ENCODE results near the gene ZFAND2A. TPM values are rescaled to one million over a fixed set of nuclear protein-coding genes. Genes with fewer than 3 reads are reported as not detected.
"Not testable (repeated sequence)": the region's sequence is repeated elsewhere in the genome, so short reads cannot be mapped to it uniquely, and the experiment has no call there.

Gene ZFAND2A
- total RNA-seq = 10 to 100 TPM; 21.2 to 74.5 (median 38.6) TPM
- polyA plus RNA-seq = 10 to 100 TPM; 43.2 to 51.7 TPM
- 37.4 reads per million, percentile 65 among the genes with 10 or more reads in this experiment for total RNA-seq

DNA sequence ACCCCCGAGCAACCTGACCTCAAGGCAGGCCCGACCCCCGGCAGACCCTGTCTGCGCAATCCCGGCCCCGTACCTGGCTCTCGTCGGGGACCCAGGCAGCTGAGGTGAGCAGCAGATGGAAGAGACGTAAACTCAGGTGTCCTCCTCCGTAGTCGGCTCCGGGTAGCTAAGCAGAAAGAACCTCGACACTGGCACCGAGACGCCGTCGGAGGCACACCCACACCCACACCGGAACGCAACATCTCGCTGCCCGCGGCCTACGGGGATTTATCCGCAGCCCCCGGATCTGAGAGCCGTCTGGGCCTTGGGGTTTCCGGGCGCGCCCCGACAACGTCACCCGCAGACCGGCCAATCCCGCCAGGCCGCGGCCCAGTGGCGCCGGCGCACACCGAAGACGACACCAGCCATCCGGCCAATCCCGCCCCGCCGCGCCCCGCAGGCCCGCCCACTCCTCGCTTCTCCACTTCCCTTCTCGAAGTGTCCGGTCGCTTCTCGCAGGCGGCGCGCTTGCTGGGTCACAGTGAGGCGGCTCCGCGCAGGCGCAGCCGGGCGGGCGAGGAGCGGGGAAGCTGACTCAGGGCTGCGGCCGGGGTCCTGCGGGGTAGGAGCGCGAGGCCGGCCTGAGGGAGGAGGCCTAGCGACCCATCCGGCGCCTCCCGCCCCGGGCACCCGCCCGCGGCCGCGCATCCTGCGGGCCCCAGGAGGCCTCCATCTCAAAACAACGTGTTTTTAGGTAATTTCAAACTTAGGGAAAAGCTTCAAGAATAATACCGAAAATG is at the start of gene ZFAND2A:
Gene ZFAND2A, minus strand, starts transcription at position 306 of the 779 bp plus-strand sequence. CDS start 1,984 bp downstream, outside the sequence.
- ChIA-PET CTCF (interaction anchor here (1.2 kb wide), 1 partner anchor 9 kb away, joined by 3 read pairs; no protein-coding TSS in a partner anchor), POLR2A (interaction anchor here (0.7 to 2.3 kb wide), 8 partner anchors 8 to 343 kb away, joined by 3 to 10 read pairs (median 4); partner anchors contain the start of gene COX19)
- peak within 1 kb of the TSS; percentile 97 for H3K4me3 ChIP-seq (ENCODE audit: low read length)
- Mint-ChIP-seq H3K9me3 (no peaks in the 10 kb centered on the region), H3K4me1 (peaks cover 9 to 35% (median 28%) of the 10 kb centered on the region in 7 donors), H3K27me3 (no peaks in the 10 kb centered on the region), H3K36me3 (peaks cover 0 to 19% (median 4%) of the 10 kb centered on the region in 5 donors), H3K4me3 (peak within 1 kb of the TSS; percentile 72 to 94 (median 88)), H3K27ac (peak within 1 kb of the TSS; percentile 74 to 95 (median 90))
- H3K27ac ChIP-seq (ENCODE audit: low read depth, low read length) = peak within 1 kb of the TSS; percentile 96
- H3K9me3 ChIP-seq (ENCODE audit: control insufficient read depth in 2 of 3, low read length in 3 of 3) = no peaks in the 10 kb centered on the region
- peaks cover 13 to 18% of the 10 kb centered on the region in 2 donors for H3K4me1 ChIP-seq (ENCODE audit: control insufficient read depth in 2 of 2, insufficient read depth in 2 of 2, low read length in 2 of 2)
- peak; percentile 99 for ATAC-seq
- peaks cover 6 to 37% (median 13%) of the 10 kb centered on the region in 3 experiments for H3K36me3 ChIP-seq (ENCODE audit: control insufficient read depth in 2 of 3, insufficient read depth in 3 of 3, low read length in 3 of 3)
- DNase-seq = peak; percentile 96 to 99 (median 98)
- no peaks in the 10 kb centered on the region for H3K27me3 ChIP-seq (ENCODE audit: control insufficient read depth in 2 of 2, insufficient read depth in 2 of 2, low read length in 2 of 2)
- intact Hi-C loops (cut with micrococcal nuclease) = loop anchor here (1.0 to 5.0 kb wide), 6 partner anchors 9 to 1013 kb away; partner anchors contain the start of genes COX19 (in 2 of the 2) and GET4 (in 1 of the 2)

DNA sequence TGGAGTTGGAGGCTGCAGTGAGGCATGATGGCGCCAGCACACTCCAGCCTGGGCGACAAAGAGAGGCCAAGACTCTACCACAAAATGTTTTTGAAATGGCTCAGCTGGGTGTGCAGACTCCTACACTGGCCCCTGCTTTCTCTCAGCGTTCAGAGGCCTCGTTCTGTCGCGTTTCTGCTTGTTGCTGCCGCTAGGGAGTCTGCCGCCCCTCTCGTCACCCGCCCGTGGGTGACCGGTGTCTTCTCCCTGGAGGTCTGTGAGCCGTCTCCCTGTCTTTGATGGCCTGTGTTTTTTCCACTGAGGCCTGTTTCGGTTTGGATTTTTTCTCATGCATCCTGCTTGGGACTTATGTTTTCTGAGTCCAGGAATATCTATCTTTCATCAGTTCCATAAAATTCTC is 49.1 kb upstream of the ZFAND2A start:
- Mint-ChIP-seq H3K27me3 (peaks cover 20 to 47% (median 32%) of the 10 kb centered on the region in 5 donors), H3K4me1 (no peaks in the 10 kb centered on the region), H3K27ac (no peak overlapping the region), H3K36me3 (no peaks in the 10 kb centered on the region), H3K4me3 (no peak overlapping the region), H3K9me3 (no peaks in the 10 kb centered on the region)
- ATAC-seq = no peak
- ChIA-PET POLR2A (no interaction called here), CTCF (interaction anchor here (0.6 kb wide), 1 partner anchor 346 kb away, joined by 4 read pairs; no protein-coding TSS in a partner anchor)
- H3K27ac ChIP-seq (ENCODE audit: low read depth, low read length) = no peak overlapping the region
- no peaks in the 10 kb centered on the region for H3K4me1 ChIP-seq (ENCODE audit: control insufficient read depth in 2 of 2, insufficient read depth in 2 of 2, low read length in 2 of 2)
- no peaks in the 10 kb centered on the region for H3K36me3 ChIP-seq (ENCODE audit: control insufficient read depth in 2 of 3, insufficient read depth in 3 of 3, low read length in 3 of 3)
- DNase-seq = no peak
- no peak overlapping the region for H3K4me3 ChIP-seq (ENCODE audit: low read length)
- no peaks in the 10 kb centered on the region for H3K9me3 ChIP-seq (ENCODE audit: control insufficient read depth in 2 of 3, low read length in 3 of 3)
- intact Hi-C loops (cut with micrococcal nuclease) = no loop called here
- peaks cover 0 to 3% of the 10 kb centered on the region in 2 donors for H3K27me3 ChIP-seq (ENCODE audit: control insufficient read depth in 2 of 2, insufficient read depth in 2 of 2, low read length in 2 of 2)

GRCh38 chr7:1205742-1206141 is 45.7 kb upstream of the ZFAND2A start:
- H3K4me3 ChIP-seq (ENCODE audit: low read length); DNase-seq; CTCF ChIA-PET; ATAC-seq; H3K27ac Mint-ChIP-seq; H3K27ac ChIP-seq (ENCODE audit: low read depth, low read length); H3K27me3 ChIP-seq (ENCODE audit: control insufficient read depth in 2 of 2, insufficient read depth in 2 of 2, low read length in 2 of 2); POLR2A ChIA-PET; intact Hi-C loops (cut with micrococcal nuclease); H3K4me3 Mint-ChIP-seq; H3K36me3 ChIP-seq (ENCODE audit: control insufficient read depth in 2 of 3, insufficient read depth in 3 of 3, low read length in 3 of 3); H3K9me3 ChIP-seq (ENCODE audit: control insufficient read depth in 2 of 3, low read length in 3 of 3); H3K4me1 ChIP-seq (ENCODE audit: control insufficient read depth in 2 of 2, insufficient read depth in 2 of 2, low read length in 2 of 2); H3K36me3 Mint-ChIP-seq; H3K9me3 Mint-ChIP-seq; H3K4me1 Mint-ChIP-seq: not testable (repeated sequence)
- H3K27me3 Mint-ChIP-seq = peaks cover 15 to 38% (median 19%) of the 10 kb centered on the region in 5 donors

DNA sequence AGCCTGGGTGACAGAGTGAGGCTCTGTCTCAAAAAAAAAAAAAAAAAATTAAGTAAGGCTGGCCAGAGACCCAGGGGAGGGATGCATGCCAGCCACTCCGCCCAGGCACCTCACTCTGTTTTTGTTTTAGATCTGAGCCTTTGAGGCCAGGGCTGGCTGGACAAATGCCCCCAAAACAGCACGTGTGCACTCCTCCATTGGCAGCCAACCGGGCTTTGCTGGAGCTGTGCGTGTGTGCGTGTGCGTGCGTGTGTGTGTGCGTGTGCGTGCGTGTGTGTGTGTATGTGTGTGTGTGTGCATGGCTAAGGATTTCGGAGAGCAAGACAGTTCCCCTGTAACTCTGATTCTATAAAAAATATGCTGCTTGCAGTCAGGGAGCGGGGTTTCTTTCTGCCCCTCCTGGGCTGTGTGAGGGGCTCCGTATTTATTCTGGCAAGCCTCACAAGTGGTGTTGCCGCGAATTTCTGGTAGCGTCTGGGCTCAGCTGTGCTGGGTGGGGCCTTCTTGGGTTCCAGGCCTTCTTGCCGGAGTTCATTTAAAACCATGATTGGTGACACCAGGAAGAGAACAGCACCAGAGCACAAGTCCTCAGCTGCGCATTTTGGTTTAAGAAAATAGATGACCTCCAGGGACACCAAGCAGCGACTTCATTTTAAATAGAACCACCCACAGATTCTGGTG is 44.6 kb upstream of the ZFAND2A start:
- H3K27ac Mint-ChIP-seq = no peak overlapping the region
- Histone ChIP-seq H3K9me3 (ENCODE audit: control insufficient read depth in 2 of 3, low read length in 3 of 3) (no peaks in the 10 kb centered on the region), H3K27ac (ENCODE audit: low read depth, low read length) (no peak overlapping the region), H3K4me1 (ENCODE audit: control insufficient read depth in 2 of 2, insufficient read depth in 2 of 2, low read length in 2 of 2) (no peaks in the 10 kb centered on the region), H3K36me3 (ENCODE audit: control insufficient read depth in 2 of 3, insufficient read depth in 3 of 3, low read length in 3 of 3) (no peaks in the 10 kb centered on the region), H3K4me3 (ENCODE audit: low read length) (no peak overlapping the region), H3K27me3 (ENCODE audit: control insufficient read depth in 2 of 2, insufficient read depth in 2 of 2, low read length in 2 of 2) (no peaks in the 10 kb centered on the region)
- no peak overlapping the region for H3K4me3 Mint-ChIP-seq
- ATAC-seq (no peak), DNase-seq (no peak)
- H3K4me1 Mint-ChIP-seq = no peaks in the 10 kb centered on the region
- peaks cover 6 to 27% (median 10%) of the 10 kb centered on the region in 5 donors for H3K27me3 Mint-ChIP-seq
- intact Hi-C loops (cut with micrococcal nuclease) = no loop called here
- no peaks in the 10 kb centered on the region for H3K9me3 Mint-ChIP-seq
- CTCF ChIA-PET = no interaction called here
- no peaks in the 10 kb centered on the region for H3K36me3 Mint-ChIP-seq
- POLR2A ChIA-PET = no interaction called here

DNA sequence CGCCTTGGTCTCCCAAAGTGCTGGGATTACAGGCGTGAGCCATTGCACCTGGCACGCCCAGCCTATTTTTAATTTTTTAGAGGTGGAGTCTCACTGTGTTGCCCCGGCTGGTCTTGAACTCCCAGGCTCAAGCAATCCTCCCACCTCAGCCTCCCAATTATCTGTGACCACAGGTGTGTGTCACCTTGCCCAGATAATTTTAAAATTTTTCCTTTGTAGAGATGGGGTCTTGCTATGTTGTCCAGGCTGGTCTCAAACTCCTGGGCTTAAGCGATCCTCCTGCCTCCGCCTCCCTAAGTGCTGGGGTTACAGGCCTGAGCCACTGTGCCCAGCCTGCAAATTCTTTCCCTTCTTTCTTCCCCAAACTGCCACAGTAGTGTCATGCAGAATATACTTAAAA is 42.9 kb upstream of the ZFAND2A start:
- H3K4me3 ChIP-seq (ENCODE audit: low read length); H3K4me1 Mint-ChIP-seq; intact Hi-C loops (cut with micrococcal nuclease); ATAC-seq; H3K9me3 ChIP-seq (ENCODE audit: control insufficient read depth in 2 of 3, low read length in 3 of 3); CTCF ChIA-PET; H3K9me3 Mint-ChIP-seq; H3K36me3 ChIP-seq (ENCODE audit: control insufficient read depth in 2 of 3, insufficient read depth in 3 of 3, low read length in 3 of 3); POLR2A ChIA-PET; H3K27ac ChIP-seq (ENCODE audit: low read depth, low read length); H3K27ac Mint-ChIP-seq; H3K4me1 ChIP-seq (ENCODE audit: control insufficient read depth in 2 of 2, insufficient read depth in 2 of 2, low read length in 2 of 2); H3K27me3 ChIP-seq (ENCODE audit: control insufficient read depth in 2 of 2, insufficient read depth in 2 of 2, low read length in 2 of 2); H3K36me3 Mint-ChIP-seq; H3K4me3 Mint-ChIP-seq; DNase-seq: not testable (repeated sequence)
- peaks cover 0 to 22% (median 3%) of the 10 kb centered on the region in 5 donors for H3K27me3 Mint-ChIP-seq

- Mint-ChIP-seq H3K27me3 (peaks cover 0 to 22% (median 3%) of the 10 kb centered on the region in 5 donors), H3K9me3 (no peaks in the 10 kb centered on the region), H3K4me1 (no peaks in the 10 kb centered on the region), H3K36me3 (no peaks in the 10 kb centered on the region), H3K4me3 (no peak overlapping the region), H3K27ac (no peak overlapping the region)
- DNase-seq (no peak), ATAC-seq (no peak)
- Histone ChIP-seq H3K36me3 (ENCODE audit: control insufficient read depth in 2 of 3, insufficient read depth in 3 of 3, low read length in 3 of 3) (no peaks in the 10 kb centered on the region), H3K27ac (ENCODE audit: low read depth, low read length) (no peak overlapping the region), H3K4me3 (ENCODE audit: low read length) (no peak overlapping the region), H3K27me3 (ENCODE audit: control insufficient read depth in 2 of 2, insufficient read depth in 2 of 2, low read length in 2 of 2) (no peaks in the 10 kb centered on the region), H3K9me3 (ENCODE audit: control insufficient read depth in 2 of 3, low read length in 3 of 3) (no peaks in the 10 kb centered on the region), H3K4me1 (ENCODE audit: control insufficient read depth in 2 of 2, insufficient read depth in 2 of 2, low read length in 2 of 2) (no peaks in the 10 kb centered on the region)
- ChIA-PET CTCF (no interaction called here), POLR2A (no interaction called here)
- intact Hi-C loops (cut with micrococcal nuclease) = no loop called here
Observed at GRCh38 chr7:1201916-1202315, 41.9 kb upstream of the ZFAND2A start.

All from naive thymus-derived CD4-positive, alpha-beta T cell (primary cell).